Endothelial cell of umbilical vein (primary cell): ENCODE measurements around the gene SEC61G. TPM values are rescaled to one million over a fixed set of nuclear protein-coding genes. Genes with fewer than 3 reads are reported as not detected.

Experiments used
- Bru-seq: library from RNA; stranded (reverse); fragments of 400-500 nt; gene quantifications from one replicate; lab custom pipeline; 2021; lab: Mats Ljungman, UMichigan
- BruChase-seq, 2 experiments: library from RNA; stranded (reverse); fragments of 400-500 nt; gene quantifications; one replicate each; lab custom pipeline; 2021; lab: Mats Ljungman, UMichigan
- BruUV-seq: library from RNA; stranded (reverse); fragments of 400-500 nt; replicated peaks from 2 replicates; lab custom pipeline; 2021; lab: Mats Ljungman, UMichigan
- CTCF ChIA-PET: fragments of 300-600, 350-600 bp; sonication (Branson Sonifier 250); formaldehyde crosslinking; loops from one replicate; lab custom pipeline; 2021; ENCODE audit warnings: antibody characterized with exemption, inconsistent platforms; lab: Charles Lee
- POLR2A ChIA-PET: fragments of 300-600, 350-600 bp; sonication (Branson Sonifier 250); formaldehyde crosslinking; loops from one replicate; lab custom pipeline; 2021; ENCODE audit warnings: antibody characterized with exemption, inconsistent platforms; lab: Charles Lee
- DNase-seq: peaks from one replicate; pipeline ENCODE4 v3.0.0-alpha.2; 2011; ENCODE audit warnings: low read depth, low spot score
- FAIRE-seq: peaks from 2 replicates; lab custom pipeline; 2011; peaks lifted over from hg19 to GRCh38; lab: Jason Lieb, UNC
- H2AFZ ChIP-seq: 2 replicates; pipeline ENCODE4 v1.6.0; 2012; ENCODE audit warnings: low read depth, low read length, control low read depth, inconsistent platforms
- H3K27ac ChIP-seq: 2 replicates; pipeline ENCODE4 v1.5.1; 2011; ENCODE audit warnings: low read depth, mild to moderate bottlenecking, control low read depth, low read length, moderate library complexity; ENCODE audit not compliant: insufficient read depth
- H3K27me3 ChIP-seq, 2 experiments: 2 replicates each; pipeline versions ENCODE4 v1.6.0 to v1.6.1; 2011; ENCODE audit warnings: low read length in 2 of 2, mixed read lengths in 1 of 2; ENCODE audit not compliant: control insufficient read depth in 2 of 2, insufficient read depth in 2 of 2
- H3K36me3 ChIP-seq, 2 experiments: 2 replicates in 1 of 2; 3 replicates in 1 of 2; pipeline ENCODE4 v1.5.1; 2011; ENCODE audit warnings: low read length in 2 of 2, mild to moderate bottlenecking in 1 of 2, moderate library complexity in 1 of 2; ENCODE audit not compliant: control insufficient read depth in 2 of 2, insufficient read depth in 2 of 2; ENCODE audit errors: extremely low read depth in 1 of 2
- H3K4me1 ChIP-seq: 3 replicates; pipeline ENCODE4 v1.5.1; 2011; ENCODE audit warnings: mild to moderate bottlenecking, low read length; ENCODE audit not compliant: control insufficient read depth, insufficient read depth; ENCODE audit errors: extremely low read depth
- H3K4me2 ChIP-seq: 2 replicates; pipeline ENCODE4 v1.6.1; 2011; ENCODE audit warnings: low read length, control low read depth, mixed read lengths; ENCODE audit not compliant: insufficient read depth
- H3K4me3 ChIP-seq, 3 experiments: fragments of 200-600 bp in 1 of 3; sonication (generic), shearing (Covaris generic) in 1 of 3; replicated peaks in 1 of 3; 2 replicates each; pipeline ENCODE4 v1.5.1; 2011 to 2016; ENCODE audit warnings: control low read depth in 3 of 3, low read length in 3 of 3, mild to moderate bottlenecking in 2 of 3, inconsistent platforms in 1 of 3, low read depth in 1 of 3, moderate library complexity in 1 of 3; ENCODE audit not compliant: insufficient read depth in 1 of 3
- H3K79me2 ChIP-seq: 2 replicates; pipeline ENCODE4 v1.6.0; 2012; ENCODE audit warnings: low read length, inconsistent platforms; ENCODE audit not compliant: control insufficient read depth, insufficient read depth
- H3K9ac ChIP-seq: replicated peaks from 2 replicates; pipeline ENCODE3; 2011; ENCODE audit warnings: low read length, control low read depth; ENCODE audit not compliant: insufficient read depth; ENCODE audit errors: extremely low read depth
- H3K9me1 ChIP-seq: replicated peaks from 3 replicates; pipeline ENCODE4 v1.6.0; 2011; ENCODE audit warnings: mild to moderate bottlenecking, low read length; ENCODE audit not compliant: control insufficient read depth, insufficient read depth; ENCODE audit errors: extremely low read depth
- H3K9me3 ChIP-seq: replicated peaks from 2 replicates; pipeline ENCODE4 v1.5.1; 2012; ENCODE audit warnings: low read length, inconsistent platforms; ENCODE audit not compliant: control insufficient read depth, insufficient read depth
- H4K20me1 ChIP-seq: replicated peaks from 2 replicates; pipeline ENCODE3; 2011; ENCODE audit warnings: mild to moderate bottlenecking, low read length; ENCODE audit not compliant: control insufficient read depth, insufficient read depth; ENCODE audit errors: extremely low read depth
- EZH2 ChIP-seq: IDR thresholded peaks from 2 replicates; pipeline ENCODE4 v1.6.1; 2012; ENCODE audit warnings: borderline replicate concordance, low read depth, mild to moderate bottlenecking, moderate library complexity, low read length, inconsistent platforms; ENCODE audit not compliant: severe bottlenecking
- FOS ChIP-seq: IDR thresholded peaks from 2 replicates; pipeline ENCODE4 v1.6.1; 2011; ENCODE audit warnings: mild to moderate bottlenecking, low read length, moderate library complexity, borderline replicate concordance; ENCODE audit not compliant: insufficient read depth
- GATA2 ChIP-seq: IDR thresholded peaks from 2 replicates; pipeline ENCODE4 v1.7.0; 2011; ENCODE audit warnings: low read depth, mild to moderate bottlenecking, moderate library complexity, mixed read lengths, low read length; ENCODE audit not compliant: insufficient read length, insufficient read depth
- JUN ChIP-seq: IDR thresholded peaks from 2 replicates; pipeline ENCODE4 v1.6.1; 2011; ENCODE audit warnings: borderline replicate concordance, low read depth; ENCODE audit not compliant: insufficient read length, insufficient read depth
- MYC ChIP-seq: IDR thresholded peaks from one replicate; pipeline ENCODE4 v1.6.1; 2011; ENCODE audit warnings: mild to moderate bottlenecking, low read depth, low read length
- POLR2A ChIP-seq: IDR thresholded peaks from 2 replicates; pipeline ENCODE4 v1.6.1; 2012; ENCODE audit warnings: low read depth, mild to moderate bottlenecking, control low read depth, low read length
- POLR2AphosphoS5 ChIP-seq: IDR thresholded peaks from 2 replicates; pipeline ENCODE4 v1.6.1; 2012; ENCODE audit warnings: low read depth, mild to moderate bottlenecking, control low read depth, low read length, moderate library complexity; ENCODE audit not compliant: insufficient read depth
- dilution Hi-C: fragments of 300-500 bp; cut with MboI; formaldehyde crosslinking; loops from one replicate; pipeline ENCODE4 v1.15.0; 2019; ENCODE audit warnings: low sequenced_read_pairs; ENCODE audit not compliant: extremely low pct_ligation_motif_present
- intact Hi-C: fragments of 100-400 bp; cut with micrococcal nuclease; formaldehyde crosslinking; loops from one replicate; pipeline ENCODE4 v1.10.0; 2022
- long read RNA-seq: library from polyadenylated mRNA; stranded (forward); transcript quantifications from one replicate; pipeline ENCODE4 v2.0.0, GENCODE V29; 2021
- polyA minus RNA-seq, 3 experiments: library from RNA; depleted of rRNA, polyadenylated mRNA; stranded (reverse); fragments of >200 nt; gene quantifications; 1 replicate in 1 of 3; 2 replicates in 2 of 3; pipeline ENCODE4 v1.2.3, GENCODE V29; 2011
- polyA plus RNA-seq, 4 experiments: library from polyadenylated mRNA; depleted of rRNA in 3 of 4; stranded (reverse) in 3 of 4; unstranded in 1 of 4; fragments of >200 nt; gene quantifications; 2 replicates each; pipeline versions ENCODE4 v1.2.1 to v1.2.3, GENCODE V29; 2011 to 2012; ENCODE audit warnings: missing spikeins in 1 of 4
- total RNA-seq: library from RNA; stranded (reverse); gene quantifications from 2 replicates; pipeline ENCODE4 v1.2.3, GENCODE V29; 2021
- TF ChIP-seq, protein P1 (sequence below), 2 donors: IDR thresholded peaks; 1 replicate in 1 of 2; 2 replicates in 1 of 2; pipeline ENCODE4 v1.5.1; 2011; ENCODE audit warnings: low read length in 2 of 2, mild to moderate bottlenecking in 2 of 2, moderate library complexity in 2 of 2, control low read depth in 1 of 2, inconsistent platforms in 1 of 2, low read depth in 1 of 2; ENCODE audit not compliant: insufficient read depth in 1 of 2; ENCODE audit errors: extremely low read depth in 1 of 2
- TF ChIP-seq, protein P2 (sequence below): IDR thresholded peaks from 2 replicates; pipeline ENCODE4 v1.6.1; 2011; ENCODE audit not compliant: insufficient read depth, insufficient read length

Gene SEC61G
- total RNA-seq (201 and 206 TPM in 2 replicates), polyA plus RNA-seq (221 and 401 TPM in 2 replicates), polyA minus RNA-seq (62.6 and 70.1 TPM in 2 replicates), Bru-seq, nascent RNA (percentile 97 among the genes with signal in this experiment), BruChase-seq, experiment 1, labeled RNA remaining after a 6-hour chase (percentile 84 among the genes with signal in this experiment), BruChase-seq, experiment 2, labeled RNA remaining after a 2-hour chase (percentile 93 among the genes with signal in this experiment)
- 220 and 293 TPM in 2 replicates for polyA plus RNA-seq (2011; cell fraction: cytosol; rRNA removed)
- 73.4 and 116 TPM in 2 replicates for polyA plus RNA-seq (2011; cell fraction: nucleus; rRNA removed)
- 439 and 629 TPM in 2 replicates for polyA plus RNA-seq (2012)
- polyA minus RNA-seq (2011; cell fraction: cytosol; rRNA and poly(A)+ RNA removed) = 72.9 TPM
- 25.8 and 30.0 TPM in 2 replicates for polyA minus RNA-seq (2011; cell fraction: nucleus; rRNA and poly(A)+ RNA removed)
- long read RNA-seq, transcript SEC61G-202 (4 exons, 459 nt) = minor isoform, 73 of 879 reads
- long read RNA-seq, transcript SEC61G-204 (4 exons, 512 nt) = minor isoform, 21 of 879 reads
- long read RNA-seq, transcript SEC61G-201 (4 exons, 462 nt) = major isoform, 714 of 879 reads
- long read RNA-seq, partial matches to known transcripts = 43 of 879 reads
- long read RNA-seq, other reads (novel, unspliced or antisense) = 25 of 879 reads

DNA sequence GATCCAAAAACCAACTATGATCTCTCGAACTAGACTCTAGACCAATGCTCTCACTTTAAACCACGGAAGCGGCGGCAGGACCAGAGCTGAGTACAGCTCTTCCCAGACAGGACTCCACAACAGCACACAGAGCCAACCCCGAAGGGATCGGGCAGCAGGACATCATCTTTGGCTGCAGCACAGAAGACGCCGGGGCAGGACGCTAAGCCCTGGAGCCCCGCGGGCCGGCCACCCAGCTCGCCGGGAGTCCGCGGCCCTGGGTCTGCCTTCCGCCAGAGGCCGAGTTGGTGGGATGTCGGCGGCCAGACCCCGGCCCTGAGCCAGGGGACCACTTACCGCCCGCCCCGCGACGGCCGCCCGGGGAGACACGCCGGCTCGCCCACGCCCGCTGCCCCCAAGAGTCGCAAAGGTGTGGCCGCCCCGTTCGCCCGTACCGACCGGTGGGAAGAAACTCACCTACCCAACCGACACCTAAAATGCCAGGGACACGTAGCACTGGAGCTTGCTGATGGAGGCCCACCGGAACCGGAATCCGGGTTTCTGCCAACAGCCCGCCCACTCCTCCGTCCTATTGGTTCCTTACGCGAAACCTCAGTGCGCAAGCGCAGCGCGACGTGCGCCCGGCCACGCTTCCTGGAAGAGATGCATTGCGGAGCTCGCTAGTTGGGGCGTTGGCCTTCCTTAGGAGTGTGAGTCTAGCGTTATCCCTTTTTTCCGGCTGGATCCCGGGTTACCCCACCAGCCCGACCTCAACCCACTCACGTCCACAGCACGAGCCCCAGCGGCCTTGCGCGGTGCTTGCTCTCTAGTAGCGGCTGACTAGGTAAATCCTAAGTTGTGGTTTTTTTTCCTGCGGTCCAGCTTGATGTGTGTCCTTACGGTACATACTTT lies at the start of gene SEC61G:
Gene SEC61G, minus strand, starts transcription at position 510 of the 891 bp plus-strand sequence. CDS start 1,623 bp downstream, outside the sequence.
- DNase-seq (peak; percentile 97), FAIRE-seq (peak; percentile 92)
- H3K27me3 ChIP-seq = peaks cover 0 to under 1% of the 10 kb centered on the region in 2 experiments
- ChIA-PET POLR2A (interaction anchor here (0.6 to 1.4 kb wide), 6 partner anchors 16 to 604 kb away, joined by 3 to 4 read pairs (median 3); no protein-coding TSS in a partner anchor), CTCF (interaction anchor here (0.7 to 4.9 kb wide), 6 partner anchors 11 to 1205 kb away, joined by 3 to 50 read pairs (median 4); partner anchors contain the start of gene NIPSNAP2)
- H3K9ac ChIP-seq = peak within 1 kb of the TSS; percentile 88
- peaks cover 0 to under 1% of the 10 kb centered on the region in 2 experiments for H3K36me3 ChIP-seq
- BruUV-seq = TSS peak; percentile 48
- intact Hi-C loops (loop anchor here (2.0 kb wide), 1 partner anchor 608 kb away; no protein-coding TSS in a partner anchor), dilution Hi-C loops (no loop called here)
- peak within 1 kb of the TSS; percentile 69 for H3K27ac ChIP-seq
- peak within 1 kb of the TSS; percentile 99 for H3K4me2 ChIP-seq
- peak within 1 kb of the TSS; percentile 24 for H2AFZ ChIP-seq
- H4K20me1 ChIP-seq = peaks cover 3% of the 10 kb centered on the region
- no peaks in the 10 kb centered on the region for H3K9me1 ChIP-seq
- H3K4me1 ChIP-seq = peaks cover 20% of the 10 kb centered on the region
- H3K9me3 ChIP-seq = no peaks in the 10 kb centered on the region
- peak within 1 kb of the TSS; percentile 86 to 94 (median 89) for H3K4me3 ChIP-seq
- H3K79me2 ChIP-seq = peaks cover 49% of the 10 kb centered on the region
- TF ChIP-seq, protein P1, sequence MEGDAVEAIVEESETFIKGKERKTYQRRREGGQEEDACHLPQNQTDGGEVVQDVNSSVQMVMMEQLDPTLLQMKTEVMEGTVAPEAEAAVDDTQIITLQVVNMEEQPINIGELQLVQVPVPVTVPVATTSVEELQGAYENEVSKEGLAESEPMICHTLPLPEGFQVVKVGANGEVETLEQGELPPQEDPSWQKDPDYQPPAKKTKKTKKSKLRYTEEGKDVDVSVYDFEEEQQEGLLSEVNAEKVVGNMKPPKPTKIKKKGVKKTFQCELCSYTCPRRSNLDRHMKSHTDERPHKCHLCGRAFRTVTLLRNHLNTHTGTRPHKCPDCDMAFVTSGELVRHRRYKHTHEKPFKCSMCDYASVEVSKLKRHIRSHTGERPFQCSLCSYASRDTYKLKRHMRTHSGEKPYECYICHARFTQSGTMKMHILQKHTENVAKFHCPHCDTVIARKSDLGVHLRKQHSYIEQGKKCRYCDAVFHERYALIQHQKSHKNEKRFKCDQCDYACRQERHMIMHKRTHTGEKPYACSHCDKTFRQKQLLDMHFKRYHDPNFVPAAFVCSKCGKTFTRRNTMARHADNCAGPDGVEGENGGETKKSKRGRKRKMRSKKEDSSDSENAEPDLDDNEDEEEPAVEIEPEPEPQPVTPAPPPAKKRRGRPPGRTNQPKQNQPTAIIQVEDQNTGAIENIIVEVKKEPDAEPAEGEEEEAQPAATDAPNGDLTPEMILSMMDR (IDR thresholded peaks at IDR 0.05; ENCODE audit: extremely low read depth in 1 of 2, insufficient read depth in 1 of 2, low read depth in 1 of 2, low read length in 2 of 2) = no peak
- TF ChIP-seq FOS (no peak), JUN (no peak), MYC (peak; percentile 21), POLR2AphosphoS5 (peak; percentile 98), EZH2 (no peak), GATA2 (no peak), POLR2A (peak; percentile 97)
- TF ChIP-seq, protein P2, sequence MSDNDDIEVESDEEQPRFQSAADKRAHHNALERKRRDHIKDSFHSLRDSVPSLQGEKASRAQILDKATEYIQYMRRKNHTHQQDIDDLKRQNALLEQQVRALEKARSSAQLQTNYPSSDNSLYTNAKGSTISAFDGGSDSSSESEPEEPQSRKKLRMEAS = peak; percentile 75
